Lower lobe of right lung (tissue), 2 donors: Measurements from ENCODE around the gene CRADD. TPM values are rescaled to one million over a fixed set of nuclear protein-coding genes. Genes with fewer than 3 reads are reported as not detected.

Experiments used
- ATAC-seq, 2 donors: fragments of 200-7000 bp; cut with Tn5 transposase; one replicate each; pipeline ENCODE4 v1.9.1; 2020 to 2022; ENCODE audit warnings: mild to moderate bottlenecking in 2 of 2, moderate library complexity in 2 of 2
- DNase-seq: peaks from one replicate; pipeline ENCODE4 v3.0.0-alpha.2; 2020
- H3K27ac ChIP-seq: fragments of 200-600 bp; one replicate; pipeline ENCODE4 v1.8.0; 2022
- H3K27me3 ChIP-seq: fragments of 200-600 bp; one replicate; pipeline ENCODE4 v1.8.0; 2022; ENCODE audit warnings: low read depth
- H3K36me3 ChIP-seq: fragments of 200-600 bp; one replicate; pipeline ENCODE4 v1.8.0; 2022; ENCODE audit warnings: mild to moderate bottlenecking
- H3K4me1 ChIP-seq: fragments of 200-600 bp; one replicate; pipeline ENCODE4 v1.8.0; 2022
- H3K4me3 ChIP-seq: fragments of 200-600 bp; one replicate; pipeline ENCODE4 v1.8.0; 2022; ENCODE audit warnings: mild to moderate bottlenecking
- H3K9me3 ChIP-seq: fragments of 200-600 bp; one replicate; pipeline ENCODE4 v1.8.0; 2022
- intact Hi-C: fragments of 100-400 bp; cut with DNase I; formaldehyde crosslinking; loops from one replicate; pipeline ENCODE4 v1.11.0; 2022
- total RNA-seq: library from RNA; stranded (reverse); fragmentation: NEBNext Ultra II Directional; extraction: Animal tissue kit (Norgen Biotek cat#: 25700); gene quantifications from one replicate; pipeline ENCODE4 v1.2.1, GENCODE V29; 2021
- TF ChIP-seq, protein P1 (sequence below): fragments of 200-600 bp; IDR thresholded peaks from one replicate; pipeline ENCODE4 v1.8.0; 2022; ENCODE audit warnings: antibody characterized with exemption, mild to moderate bottlenecking
- donor health status: DM: no; HTN: yes; CAD: no; lungs with severe emphysema.

Gene CRADD
- total RNA-seq, 1 donor from 2014 or later: 16.5 TPM

DNA sequence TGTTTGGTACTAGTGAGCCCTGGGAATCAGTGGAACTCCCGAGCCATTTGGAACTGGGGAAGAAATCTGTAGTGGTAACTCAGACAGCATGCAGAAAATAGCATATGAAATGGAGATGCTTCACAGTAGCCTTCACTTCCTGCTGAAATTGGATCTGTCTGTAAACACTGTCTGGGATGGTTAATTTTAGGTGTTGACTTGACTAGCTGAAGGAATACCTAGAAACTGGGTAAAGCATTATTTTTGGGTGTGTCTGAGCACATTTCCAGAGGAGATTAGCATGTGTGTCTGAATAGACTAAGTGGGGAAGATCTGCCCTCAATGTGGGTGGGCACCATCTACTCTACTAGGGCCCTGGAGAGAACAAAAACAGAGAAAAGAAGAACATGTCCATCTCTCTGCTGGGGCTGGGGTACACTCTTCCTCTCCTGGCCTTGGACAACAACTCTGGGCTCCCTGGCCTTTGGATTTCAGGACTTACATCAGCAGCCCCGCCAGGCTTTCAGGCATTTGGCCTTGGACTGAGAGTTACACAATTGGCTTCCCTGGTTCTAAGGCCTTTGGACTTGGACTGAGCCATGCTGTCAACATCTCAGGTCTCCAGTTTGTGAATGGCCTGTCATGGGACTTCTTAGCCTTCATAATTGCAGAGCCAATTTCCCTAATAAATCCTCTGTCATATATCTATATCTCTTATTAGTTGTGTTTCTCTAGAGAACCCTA lies 14.0 kb upstream of the CRADD start:
- intact Hi-C loops: no loop called here
- no peak overlapping the region for H3K4me3 ChIP-seq
- ATAC-seq (no peak), DNase-seq (no peak)
- H3K27me3 ChIP-seq: no peaks in the 10 kb centered on the region
- H3K27ac ChIP-seq: no peak overlapping the region
- no peaks in the 10 kb centered on the region for H3K4me1 ChIP-seq
- H3K9me3 ChIP-seq: no peaks in the 10 kb centered on the region
- no peaks in the 10 kb centered on the region for H3K36me3 ChIP-seq
- TF ChIP-seq, protein P1, sequence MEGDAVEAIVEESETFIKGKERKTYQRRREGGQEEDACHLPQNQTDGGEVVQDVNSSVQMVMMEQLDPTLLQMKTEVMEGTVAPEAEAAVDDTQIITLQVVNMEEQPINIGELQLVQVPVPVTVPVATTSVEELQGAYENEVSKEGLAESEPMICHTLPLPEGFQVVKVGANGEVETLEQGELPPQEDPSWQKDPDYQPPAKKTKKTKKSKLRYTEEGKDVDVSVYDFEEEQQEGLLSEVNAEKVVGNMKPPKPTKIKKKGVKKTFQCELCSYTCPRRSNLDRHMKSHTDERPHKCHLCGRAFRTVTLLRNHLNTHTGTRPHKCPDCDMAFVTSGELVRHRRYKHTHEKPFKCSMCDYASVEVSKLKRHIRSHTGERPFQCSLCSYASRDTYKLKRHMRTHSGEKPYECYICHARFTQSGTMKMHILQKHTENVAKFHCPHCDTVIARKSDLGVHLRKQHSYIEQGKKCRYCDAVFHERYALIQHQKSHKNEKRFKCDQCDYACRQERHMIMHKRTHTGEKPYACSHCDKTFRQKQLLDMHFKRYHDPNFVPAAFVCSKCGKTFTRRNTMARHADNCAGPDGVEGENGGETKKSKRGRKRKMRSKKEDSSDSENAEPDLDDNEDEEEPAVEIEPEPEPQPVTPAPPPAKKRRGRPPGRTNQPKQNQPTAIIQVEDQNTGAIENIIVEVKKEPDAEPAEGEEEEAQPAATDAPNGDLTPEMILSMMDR: no peak

DNA sequence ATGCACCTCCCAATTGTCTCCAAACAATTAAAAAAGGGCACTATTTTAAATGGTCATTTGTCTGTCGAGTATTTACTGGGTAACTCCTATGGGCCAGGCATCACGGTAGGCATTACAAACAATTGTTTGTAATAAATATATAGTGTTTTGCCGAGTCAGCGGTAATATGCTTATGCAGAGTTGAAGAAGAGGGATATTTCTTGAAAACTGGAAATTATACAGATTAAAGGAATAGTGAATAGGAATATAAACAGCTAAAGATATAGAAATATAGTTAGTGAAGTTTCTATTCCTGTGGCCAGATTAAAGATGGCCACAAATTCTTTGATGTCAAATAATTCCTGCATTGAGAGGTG lies 13.5 kb upstream of the CRADD start:
- DNase-seq (no peak), ATAC-seq (no peak)
- H3K27me3 ChIP-seq: no peaks in the 10 kb centered on the region
- H3K27ac ChIP-seq: no peak overlapping the region
- H3K4me1 ChIP-seq: no peaks in the 10 kb centered on the region
- intact Hi-C loops: no loop called here
- H3K4me3 ChIP-seq: no peak overlapping the region
- H3K36me3 ChIP-seq: no peaks in the 10 kb centered on the region
- no peaks in the 10 kb centered on the region for H3K9me3 ChIP-seq
- TF ChIP-seq, protein P1: no peak

DNA sequence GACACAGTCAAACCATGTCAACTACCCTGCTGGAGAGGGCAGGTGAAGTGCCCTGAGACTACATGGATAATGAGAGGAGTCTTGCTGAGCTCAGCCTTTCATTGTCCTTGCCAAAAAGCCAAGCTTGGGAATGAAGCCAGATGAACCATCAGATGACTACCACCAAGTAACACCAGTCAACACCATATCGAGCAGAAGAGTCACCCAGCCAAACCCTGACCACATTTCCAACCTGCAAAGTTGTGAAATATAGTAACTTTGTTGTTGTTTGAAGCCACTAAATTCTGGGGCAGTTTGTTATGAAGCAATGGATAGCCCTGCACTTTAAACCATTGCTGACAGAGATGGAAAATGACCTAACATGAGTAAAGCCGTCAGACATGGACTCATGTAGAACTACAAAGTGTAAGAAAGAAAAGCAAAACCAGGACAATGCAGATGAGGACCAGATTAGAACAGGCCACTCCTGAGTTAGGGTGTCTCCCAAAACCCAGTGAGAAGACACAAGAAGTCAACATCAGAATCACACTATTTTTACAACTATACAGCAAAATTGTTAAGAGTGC lies 12.5 kb upstream of the CRADD start:
- ATAC-seq: no peak
- Histone ChIP-seq H3K4me1 (no peaks in the 10 kb centered on the region), H3K4me3 (no peak overlapping the region), H3K27me3 (no peaks in the 10 kb centered on the region), H3K9me3 (no peaks in the 10 kb centered on the region), H3K36me3 (no peaks in the 10 kb centered on the region), H3K27ac (no peak overlapping the region)
- no peak for DNase-seq
- intact Hi-C loops: no loop called here
- TF ChIP-seq, protein P1: no peak

DNA sequence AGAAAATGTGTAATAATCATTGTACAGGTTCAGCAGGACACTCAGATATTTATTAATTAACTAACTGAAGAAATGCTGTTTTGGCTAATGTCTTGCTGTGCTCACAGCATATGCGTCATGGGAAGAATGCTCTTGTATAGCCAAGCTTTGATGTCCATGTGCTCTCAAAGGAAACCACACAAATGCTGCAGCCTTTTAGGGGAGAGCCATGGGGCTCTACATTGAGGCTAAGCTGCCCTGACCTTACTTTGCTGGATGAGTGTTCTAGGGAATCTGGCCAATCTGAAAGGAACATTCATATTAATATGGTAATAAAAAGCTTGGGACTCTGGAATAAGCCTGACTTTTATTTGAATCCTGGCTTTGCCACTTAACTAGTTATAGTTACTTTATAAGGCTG lies 9.5 kb upstream of the CRADD start:
- ATAC-seq: no peak
- TF ChIP-seq, protein P1: no peak
- no peak for DNase-seq

DNA sequence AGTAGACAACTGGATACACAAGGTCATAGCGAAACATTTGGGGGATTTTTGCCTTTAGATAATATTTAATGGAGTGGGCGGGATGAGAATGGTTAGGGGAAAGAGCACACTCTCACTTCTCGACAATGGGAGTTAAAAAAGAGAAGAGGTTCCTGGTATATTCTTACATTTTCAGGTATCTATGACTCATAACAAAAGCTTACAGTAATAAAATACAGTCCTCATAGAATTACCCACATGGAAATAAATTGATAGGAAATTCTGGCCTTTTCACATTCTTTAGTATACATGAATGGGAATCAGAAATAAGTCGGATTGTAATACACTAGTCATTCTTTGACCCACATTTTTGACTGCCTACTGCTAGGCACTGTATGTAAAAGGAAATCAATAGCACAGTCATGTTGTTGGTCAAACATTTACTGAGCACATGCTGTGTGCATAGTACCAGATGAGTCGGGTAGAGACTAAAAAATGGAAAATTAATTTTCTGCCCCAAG lies 8.2 kb upstream of the CRADD start:
- no peaks in the 10 kb centered on the region for H3K36me3 ChIP-seq
- no peak overlapping the region for H3K27ac ChIP-seq
- intact Hi-C loops: no loop called here
- H3K9me3 ChIP-seq: no peaks in the 10 kb centered on the region
- no peak for ATAC-seq
- DNase-seq: no peak
- H3K27me3 ChIP-seq: no peaks in the 10 kb centered on the region
- no peaks in the 10 kb centered on the region for H3K4me1 ChIP-seq
- H3K4me3 ChIP-seq: no peak overlapping the region
- TF ChIP-seq, protein P1: no peak

More for the DNA sequence above, 9.5 kb upstream of the CRADD start:
- no peaks in the 10 kb centered on the region for H3K4me1 ChIP-seq
- no peaks in the 10 kb centered on the region for H3K9me3 ChIP-seq
- intact Hi-C loops: no loop called here
- H3K4me3 ChIP-seq: no peak overlapping the region
- H3K27me3 ChIP-seq: no peaks in the 10 kb centered on the region
- H3K36me3 ChIP-seq: no peaks in the 10 kb centered on the region
- no peak overlapping the region for H3K27ac ChIP-seq
